ENCODE measurements around the gene SMIM8.

GRCh38 chr6:87350516-87350915, 28.1 kb downstream of the SMIM8 start:
- TF ChIP-seq CTCF (IDR thresholded peaks at IDR 0.05) = no peak
- no peak for TF ChIP-seq EZH2 (IDR thresholded peaks at IDR 0.05; ENCODE audit: borderline replicate concordance, insufficient read depth, low read depth, low read length, poor library complexity, severe bottlenecking)
